OCI-LY1 (cell line): Measurements from ENCODE around the gene OASL.

ENCODE experiments used
- H2AFZ ChIP-seq: fragments of 200-600 bp; sonication (generic), shearing (Covaris generic); 2 replicates; pipeline ENCODE4 v1.6.0; 2014; ENCODE audit warnings: antibody characterized with exemption, mild to moderate bottlenecking, low read length
- H3F3A ChIP-seq: fragments of 200-600 bp; sonication (generic), shearing (Covaris generic); 2 replicates; pipeline ENCODE4 v1.6.0; 2014; ENCODE audit warnings: mild to moderate bottlenecking, antibody characterized with exemption, low read length, moderate library complexity; ENCODE audit not compliant: insufficient read depth
- H3K27ac ChIP-seq: fragments of 200-600 bp; sonication (generic); 2 replicates; pipeline ENCODE4 v1.5.1; 2014; ENCODE audit warnings: low read length, mixed run types, mild to moderate bottlenecking, low read depth; ENCODE audit not compliant: poor library complexity, severe bottlenecking
- H3K27me3 ChIP-seq: fragments of 200-600 bp; sonication (generic); 2 replicates; pipeline ENCODE4 v1.6.0; 2014; ENCODE audit warnings: antibody characterized with exemption, mild to moderate bottlenecking, low read length, moderate library complexity; ENCODE audit not compliant: insufficient read depth
- H3K36me3 ChIP-seq: fragments of 200-600 bp; sonication (generic); 2 replicates; pipeline ENCODE4 v1.6.1; 2014; ENCODE audit warnings: mild to moderate bottlenecking, antibody characterized with exemption, low read length, moderate library complexity, mixed read lengths; ENCODE audit not compliant: insufficient read depth
- H3K4me1 ChIP-seq: fragments of 200-600 bp; sonication (generic); 2 replicates; pipeline ENCODE4 v1.5.1; 2014; ENCODE audit warnings: mild to moderate bottlenecking, low read length, moderate library complexity; ENCODE audit not compliant: insufficient read depth, severe bottlenecking
- H3K4me2 ChIP-seq: fragments of 200-600 bp; sonication (generic), shearing (Covaris generic); 2 replicates; pipeline ENCODE4 v1.6.1; 2014; ENCODE audit warnings: low read length
- H3K4me3 ChIP-seq: fragments of 200-600 bp; sonication (generic); 2 replicates; pipeline ENCODE4 v1.5.1; 2014; ENCODE audit warnings: low read length, low read depth, mild to moderate bottlenecking, mixed read lengths; ENCODE audit not compliant: poor library complexity, severe bottlenecking
- H3K79me2 ChIP-seq: fragments of 200-600 bp; shearing (Covaris generic); 2 replicates; pipeline ENCODE4 v1.6.1; 2016; ENCODE audit warnings: mixed run types, low read length, mixed read lengths; ENCODE audit not compliant: insufficient read depth
- H3K9ac ChIP-seq: fragments of 200-600 bp; sonication (generic), shearing (Covaris generic); 2 replicates; pipeline ENCODE4 v1.6.1; 2014; ENCODE audit warnings: mild to moderate bottlenecking, low read length, mixed read lengths
- H3K9me2 ChIP-seq: fragments of 200-600 bp; sonication (generic), shearing (Covaris generic); 2 replicates; pipeline ENCODE4 v1.6.1; 2014; ENCODE audit warnings: low read depth, mild to moderate bottlenecking, low read length, mixed read lengths
- H3K9me3 ChIP-seq: fragments of 200-600 bp; shearing (Covaris generic); 2 replicates; pipeline ENCODE4 v1.6.1; 2014; ENCODE audit warnings: low read length, mixed read lengths
- H4K20me1 ChIP-seq: fragments of 200-600 bp; sonication (generic), shearing (Covaris generic); 2 replicates; pipeline ENCODE4 v1.6.0; 2016; ENCODE audit warnings: mild to moderate bottlenecking, low read length; ENCODE audit not compliant: insufficient read depth
- EZH2 ChIP-seq: fragments of 200-600 bp; sonication (generic), shearing (Covaris generic); IDR thresholded peaks from 2 replicates; pipeline ENCODE4 v1.8.0; 2017; ENCODE audit warnings: borderline replicate concordance, mixed run types, mild to moderate bottlenecking, antibody characterized with exemption, low read length, moderate library complexity, mixed read lengths
- TF ChIP-seq, protein P1 (sequence below): fragments of 200-600 bp; sonication (generic), shearing (Covaris generic); IDR thresholded peaks from 2 replicates; pipeline ENCODE4 v1.5.1; 2017; ENCODE audit warnings: mild to moderate bottlenecking, antibody characterized with exemption, low read length, moderate library complexity, mixed read lengths

OASL gene

GRCh38 chr12:120979862-120980696, 59.0 kb downstream of the OASL start:
- H4K20me1 ChIP-seq = no peaks in the 10 kb centered on the region
- no peaks in the 10 kb centered on the region for H3K9me3 ChIP-seq
- H3K4me2 ChIP-seq = no peak overlapping the region
- H3K9me2 ChIP-seq = no peaks in the 10 kb centered on the region
- peaks cover 7% of the 10 kb centered on the region; the same call in 1 of the 2 replicates for H3K27me3 ChIP-seq
- no peak overlapping the region for H3K4me3 ChIP-seq
- TF ChIP-seq EZH2 = no peak
- TF ChIP-seq, protein P1, sequence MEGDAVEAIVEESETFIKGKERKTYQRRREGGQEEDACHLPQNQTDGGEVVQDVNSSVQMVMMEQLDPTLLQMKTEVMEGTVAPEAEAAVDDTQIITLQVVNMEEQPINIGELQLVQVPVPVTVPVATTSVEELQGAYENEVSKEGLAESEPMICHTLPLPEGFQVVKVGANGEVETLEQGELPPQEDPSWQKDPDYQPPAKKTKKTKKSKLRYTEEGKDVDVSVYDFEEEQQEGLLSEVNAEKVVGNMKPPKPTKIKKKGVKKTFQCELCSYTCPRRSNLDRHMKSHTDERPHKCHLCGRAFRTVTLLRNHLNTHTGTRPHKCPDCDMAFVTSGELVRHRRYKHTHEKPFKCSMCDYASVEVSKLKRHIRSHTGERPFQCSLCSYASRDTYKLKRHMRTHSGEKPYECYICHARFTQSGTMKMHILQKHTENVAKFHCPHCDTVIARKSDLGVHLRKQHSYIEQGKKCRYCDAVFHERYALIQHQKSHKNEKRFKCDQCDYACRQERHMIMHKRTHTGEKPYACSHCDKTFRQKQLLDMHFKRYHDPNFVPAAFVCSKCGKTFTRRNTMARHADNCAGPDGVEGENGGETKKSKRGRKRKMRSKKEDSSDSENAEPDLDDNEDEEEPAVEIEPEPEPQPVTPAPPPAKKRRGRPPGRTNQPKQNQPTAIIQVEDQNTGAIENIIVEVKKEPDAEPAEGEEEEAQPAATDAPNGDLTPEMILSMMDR = no peak
- no peak overlapping the region for H3K27ac ChIP-seq
- no peak overlapping the region for H2AFZ ChIP-seq
- H3K36me3 ChIP-seq = no peaks in the 10 kb centered on the region
- H3K9ac ChIP-seq = no peak overlapping the region
- H3K4me1 ChIP-seq = no peaks in the 10 kb centered on the region
- no peaks in the 10 kb centered on the region for H3F3A ChIP-seq
- no peaks in the 10 kb centered on the region for H3K79me2 ChIP-seq

- Histone ChIP-seq H3F3A (no peaks in the 10 kb centered on the region), H3K4me3 (no peak overlapping the region), H3K9ac (no peak overlapping the region), H3K36me3 (no peaks in the 10 kb centered on the region), H2AFZ (no peak overlapping the region), H3K79me2 (no peaks in the 10 kb centered on the region), H3K27ac (no peak overlapping the region), H3K9me3 (no peaks in the 10 kb centered on the region), H3K9me2 (no peaks in the 10 kb centered on the region), H3K4me1 (no peaks in the 10 kb centered on the region), H3K27me3 (peaks cover 7% of the 10 kb centered on the region; the same call in 1 of the 2 replicates), H4K20me1 (no peaks in the 10 kb centered on the region), H3K4me2 (no peak overlapping the region)
- no peak for TF ChIP-seq EZH2
- TF ChIP-seq, protein P1 = no peak
Measured at GRCh38 chr12:120979220-120979861, 59.7 kb downstream of the OASL start.

DNA sequence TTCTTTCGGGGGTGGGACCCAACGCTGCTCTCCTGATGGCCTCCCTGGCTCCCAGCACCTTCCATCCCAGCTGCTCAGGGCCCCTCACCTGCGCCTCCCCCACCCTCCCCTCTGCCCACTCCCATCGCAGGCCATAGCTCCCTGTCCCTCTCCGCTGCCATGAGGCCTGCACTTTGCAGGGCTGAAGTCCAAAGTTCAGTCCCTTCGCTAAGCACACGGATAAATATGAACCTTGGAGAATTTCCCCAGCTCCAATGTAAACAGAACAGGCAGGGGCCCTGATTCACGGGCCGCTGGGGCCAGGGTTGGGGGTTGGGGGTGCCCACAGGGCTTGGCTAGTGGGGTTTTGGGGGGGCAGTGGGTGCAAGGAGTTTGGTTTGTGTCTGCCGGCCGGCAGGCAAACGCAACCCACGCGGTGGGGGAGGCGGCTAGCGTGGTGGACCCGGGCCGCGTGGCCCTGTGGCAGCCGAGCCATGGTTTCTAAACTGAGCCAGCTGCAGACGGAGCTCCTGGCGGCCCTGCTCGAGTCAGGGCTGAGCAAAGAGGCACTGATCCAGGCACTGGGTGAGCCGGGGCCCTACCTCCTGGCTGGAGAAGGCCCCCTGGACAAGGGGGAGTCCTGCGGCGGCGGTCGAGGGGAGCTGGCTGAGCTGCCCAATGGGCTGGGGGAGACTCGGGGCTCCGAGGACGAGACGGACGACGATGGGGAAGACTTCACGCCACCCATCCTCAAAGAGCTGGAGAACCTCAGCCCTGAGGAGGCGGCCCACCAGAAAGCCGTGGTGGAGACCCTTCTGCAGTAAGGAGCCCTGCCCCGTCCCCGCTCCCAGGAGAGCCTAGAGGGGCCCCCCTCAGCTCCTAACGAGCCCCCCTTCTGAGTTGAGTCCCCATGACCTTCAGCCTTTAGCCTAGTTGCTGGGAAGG, 60.5 kb downstream of the OASL start, which contains the start of gene HNF1A:
HNF1A (plus strand) TSS at position 248 of the 924 bp plus-strand sequence; CDS start at position 474, 226 bp downstream.
- no peaks in the 10 kb centered on the region for H3K4me1 ChIP-seq
- no peaks in the 10 kb centered on the region for H3K36me3 ChIP-seq
- no peaks in the 10 kb centered on the region for H4K20me1 ChIP-seq
- H3K9me2 ChIP-seq = no peaks in the 10 kb centered on the region
- H3K9ac ChIP-seq = no peak within 1 kb of the TSS
- TF ChIP-seq EZH2 = no peak
- TF ChIP-seq, protein P1 = no peak
- no peaks in the 10 kb centered on the region for H3F3A ChIP-seq
- H3K27ac ChIP-seq = no peak within 1 kb of the TSS
- no peak within 1 kb of the TSS for H3K4me2 ChIP-seq
- no peak within 1 kb of the TSS for H3K4me3 ChIP-seq
- H3K79me2 ChIP-seq = no peaks in the 10 kb centered on the region
- no peak within 1 kb of the TSS for H2AFZ ChIP-seq
- no peaks in the 10 kb centered on the region for H3K9me3 ChIP-seq
- peaks cover 7% of the 10 kb centered on the region; the same call in 1 of the 2 replicates for H3K27me3 ChIP-seq
